GM18861 (cell line): ENCODE results near the gene OPN1MW3.
"Not testable (repeated sequence)": the region's sequence is repeated elsewhere in the genome, so short reads cannot be mapped to it uniquely, and the experiment has no call there.

Source experiments
- ATAC-seq: cut with Tn5 transposase; IDR thresholded peaks from one replicate; pipeline ENCODE4 v1.9.1; 2021; ENCODE audit not compliant: unreplicated experiment

Gene OPN1MW3

GRCh38 chrX:154257282-154257681, at the start of gene OPN1MW3:
Gene OPN1MW3 (plus strand): TSS chrX:154257582. CDS start chrX:154257620, 38 bp downstream.
- ATAC-seq: not testable (repeated sequence)

GRCh38 chrX:154209670-154210418, 47.5 kb upstream of the OPN1MW3 start:
- ATAC-seq: peak; percentile 78

- ATAC-seq: not testable (repeated sequence)
Measured at GRCh38 chrX:154211057-154211456, 46.3 kb upstream of the OPN1MW3 start.

- ATAC-seq: not testable (repeated sequence)
Measured at GRCh38 chrX:154211499-154211898, 45.9 kb upstream of the OPN1MW3 start.

- ATAC-seq: not testable (repeated sequence)
Measured at GRCh38 chrX:154219456-154219855, 37.9 kb upstream of the OPN1MW3 start, which contains the start of gene OPN1MW2. Gene OPN1MW2 (plus strand): TSS chrX:154219756. CDS start chrX:154219816, 60 bp downstream.

- ATAC-seq: not testable (repeated sequence)
Measured at GRCh38 chrX:154225292-154225691, 32.1 kb upstream of the OPN1MW3 start.

- ATAC-seq: not testable (repeated sequence)
Measured at GRCh38 chrX:154226706-154227105, 30.7 kb upstream of the OPN1MW3 start.

- ATAC-seq: not testable (repeated sequence)
Measured at GRCh38 chrX:154231443-154231842, 25.9 kb upstream of the OPN1MW3 start.

- ATAC-seq: not testable (repeated sequence)
Measured at GRCh38 chrX:154233620-154234019, 23.8 kb upstream of the OPN1MW3 start.

- not testable (repeated sequence) for ATAC-seq
Measured at GRCh38 chrX:154238939-154239559, 18.3 kb upstream of the OPN1MW3 start.

- ATAC-seq: not testable (repeated sequence)
Measured at GRCh38 chrX:154239982-154240503, 17.3 kb upstream of the OPN1MW3 start.

- not testable (repeated sequence) for ATAC-seq
Measured at GRCh38 chrX:154247377-154248045, 9.9 kb upstream of the OPN1MW3 start.

GRCh38 chrX:154248076-154248475, 9.3 kb upstream of the OPN1MW3 start:
- not testable (repeated sequence) for ATAC-seq

- ATAC-seq: not testable (repeated sequence)
Measured at GRCh38 chrX:154258711-154259110, 1.3 kb downstream of the OPN1MW3 start.

GRCh38 chrX:154263072-154263471, 5.7 kb downstream of the OPN1MW3 start:
- not testable (repeated sequence) for ATAC-seq

- not testable (repeated sequence) for ATAC-seq
Measured at GRCh38 chrX:154269245-154269644, 11.9 kb downstream of the OPN1MW3 start.

GRCh38 chrX:154284489-154285338, 27.3 kb downstream of the OPN1MW3 start:
- not testable (repeated sequence) for ATAC-seq

- not testable (repeated sequence) for ATAC-seq
Measured at GRCh38 chrX:154286406-154286805, 29.0 kb downstream of the OPN1MW3 start.

- no peak for ATAC-seq
Measured at GRCh38 chrX:154294791-154295574, 37.6 kb downstream of the OPN1MW3 start, which contains the start of gene TEX28. Gene TEX28 (minus strand): TSS chrX:154295124. CDS start chrX:154292117, 3,007 bp downstream.
